Measurements from ENCODE around the gene ZNF319. TPM values are rescaled to one million over a fixed set of nuclear protein-coding genes. Genes with fewer than 3 reads are reported as not detected.

The ZNF319 gene
- total and polyA plus RNA-seq, 2 experiments from 2014 or later: 1.7 to 10.0 TPM

DNA sequence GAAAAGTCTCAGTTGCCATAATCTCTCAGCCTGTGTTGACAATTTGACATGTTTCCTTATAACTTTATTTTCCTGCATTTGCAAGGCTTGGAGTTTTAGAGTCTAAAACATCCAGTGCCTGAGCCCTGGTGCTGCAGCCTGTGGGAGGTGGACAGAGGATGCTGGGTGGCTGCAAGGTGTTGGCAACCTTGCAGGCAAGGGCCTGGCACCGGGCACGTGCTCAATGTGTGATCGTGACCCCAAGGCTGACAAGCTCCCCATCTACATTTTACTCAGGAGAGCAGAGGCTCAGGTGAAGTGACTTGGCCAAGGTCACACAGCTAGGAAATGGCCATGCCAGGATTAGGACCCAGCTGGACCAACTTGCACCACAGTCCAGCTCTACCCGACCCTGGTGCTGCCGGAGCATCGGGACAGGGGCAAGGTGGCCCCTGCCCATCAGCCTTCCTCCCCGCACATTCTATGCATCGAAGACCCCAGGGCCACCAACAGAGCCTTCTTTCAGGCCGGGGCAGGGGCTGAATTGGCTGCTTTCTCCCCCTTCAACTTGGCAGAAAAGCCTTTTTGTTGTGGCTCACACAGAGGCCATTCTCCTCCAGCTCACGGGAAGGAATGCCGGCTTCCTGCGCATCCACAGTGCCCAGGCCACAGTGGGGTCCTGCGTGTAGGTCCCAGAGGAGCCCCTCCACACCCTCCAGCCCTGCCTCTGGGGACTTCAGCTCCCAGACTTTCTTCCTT lies 48.2 kb upstream of the ZNF319 start (continued):
- no peak for TF ChIP-seq ZNF462 (CRISPR knock-in tag; IDR thresholded peaks at IDR 0.05)
- no peak for TF ChIP-seq STAT1 (IDR thresholded peaks at IDR 0.05; ENCODE audit: unreplicated experiment)
- no peak for TF ChIP-seq POLR2AphosphoS5 (IDR thresholded peaks at IDR 0.05; ENCODE audit: low read depth)

- Histone ChIP-seq H3K9me2 (ENCODE audit: insufficient read depth) (no peaks in the 10 kb centered on the region), H3K27ac (ENCODE audit: low read depth) (peak overlapping the region; percentile 55; the same call in 1 of the 2 replicates), H3K4me1 (ENCODE audit: insufficient read depth) (peaks cover 15% of the 10 kb centered on the region), H3K36me3 (ENCODE audit: insufficient read depth) (no peaks in the 10 kb centered on the region), H3K4me2 (no peak overlapping the region), H3K79me2 (replicated peaks; ENCODE audit: insufficient read depth) (no peaks in the 10 kb centered on the region), H2AFZ (no peak overlapping the region), H3K27me3 (ENCODE audit: insufficient read depth) (no peaks in the 10 kb centered on the region), H3K4me3 (no peak overlapping the region), H3F3A (replicated peaks; ENCODE audit: low read depth) (0 out of 2 replicates have a peak, but pooled peaks cover 2% of the 10 kb centered on the region), H4K20me1 (replicated peaks; ENCODE audit: insufficient read depth) (no peaks in the 10 kb centered on the region)
- H3K4me3 Mint-ChIP-seq: no peak overlapping the region; the same call in 2 of the 3 replicates
- peaks cover 16% of the 10 kb centered on the region for H3K4me1 Mint-ChIP-seq
- ATAC-seq: peak; percentile 69
- peaks cover 9% of the 10 kb centered on the region; the same call in 2 of the 3 replicates for H3K9me3 Mint-ChIP-seq
- H3K27ac Mint-ChIP-seq: 0 out of 2 replicates have a peak overlapping the region, but pooled peaks have one; percentile 23
- DNase-seq (ENCODE audit: low spot score): peak; percentile 43
- peaks cover 13% of the 10 kb centered on the region for H3K27me3 Mint-ChIP-seq (ENCODE audit: insufficient read depth, low read depth, poor library complexity)
- H3K36me3 Mint-ChIP-seq (ENCODE audit: low read depth): peaks cover 15% of the 10 kb centered on the region; the same call in 2 of the 3 replicates
- TF ChIP-seq CTCF (conservative IDR thresholded peaks at IDR 0.05; ENCODE audit: low read depth in 2 of 2): peak in 1 of 2 experiments; percentile 45; a peak in 2 of 4 replicates
- TF ChIP-seq ZNF462 (CRISPR knock-in tag; IDR thresholded peaks at IDR 0.05): no peak
Observed at GRCh38 chr16:58047557-58048348, 47.3 kb upstream of the ZNF319 start.
